ENCODE data around the gene INPP5J.

Gene INPP5J

GRCh38 chr22:31177420-31178162 is 54.8 kb downstream of the INPP5J start:
- TF ChIP-seq GATA1 (IDR thresholded peaks at IDR 0.05; ENCODE audit: low read depth, low read length), result no peak
- TF ChIP-seq POLR2A (IDR thresholded peaks at IDR 0.05; ENCODE audit: low read length), result no peak
- no peak for DNase-seq

GRCh38 chr22:31178859-31179258 is 56.1 kb downstream of the INPP5J start:
- no peak for DNase-seq
- TF ChIP-seq POLR2A (IDR thresholded peaks at IDR 0.05; ENCODE audit: low read length) (no peak), GATA1 (IDR thresholded peaks at IDR 0.05; ENCODE audit: low read depth, low read length) (no peak)

- no peak for TF ChIP-seq GATA1 (IDR thresholded peaks at IDR 0.05; ENCODE audit: low read depth, low read length)
- no peak for TF ChIP-seq POLR2A (IDR thresholded peaks at IDR 0.05; ENCODE audit: low read length)
- peak in 1 of 2 experiments; percentile 39 for DNase-seq
Measured at GRCh38 chr22:31179345-31179744, 56.6 kb downstream of the INPP5J start.

GRCh38 chr22:31184015-31184414 is 61.2 kb downstream of the INPP5J start:
- DNase-seq, result no peak
- no peak for TF ChIP-seq GATA1 (IDR thresholded peaks at IDR 0.05; ENCODE audit: low read depth, low read length)
- TF ChIP-seq POLR2A (IDR thresholded peaks at IDR 0.05; ENCODE audit: low read length), result no peak

Measured in erythroblast (primary cell).